SU-DHL-6 (cell line): ENCODE results near the gene CCDC187.

Source experiments
- CTCF ChIP-seq: fragments of 200-600 bp; sonication (generic); IDR thresholded peaks from one replicate; pipeline ENCODE4 v1.5.1; 2017; ENCODE audit warnings: antibody characterized with exemption, mild to moderate bottlenecking, low read length, moderate library complexity; ENCODE audit not compliant: insufficient read depth, poor library complexity, severe bottlenecking
- EZH2phosphoT487 ChIP-seq: fragments of 200-600 bp; sonication (generic), shearing (Covaris generic); conservative IDR thresholded peaks from 2 replicates; pipeline ENCODE4 v1.6.1; 2018; ENCODE audit warnings: mild to moderate bottlenecking, antibody characterized with exemption, low read length, moderate library complexity, mixed read lengths

GRCh38 chr9:136247947-136248637, 55.8 kb downstream of the CCDC187 start:
- no peak for TF ChIP-seq CTCF
- TF ChIP-seq EZH2phosphoT487: no peak
